GM18507 (cell line): ENCODE measurements around the gene ZFYVE26.
"Not testable (repeated sequence)": the region's sequence is repeated elsewhere in the genome, so short reads cannot be mapped to it uniquely, and the experiment has no call there.

Experiments used
- DNase-seq: peaks from one replicate; pipeline ENCODE4 v3.0.0; 2011; ENCODE audit warnings: low read depth; ENCODE audit not compliant: insufficient read length; ENCODE audit errors: extremely low spot score
- FAIRE-seq: peaks from 2 replicates; lab custom pipeline; 2011; peaks lifted over from hg19 to GRCh38; lab: Jason Lieb, UNC

The ZFYVE26 gene

DNA sequence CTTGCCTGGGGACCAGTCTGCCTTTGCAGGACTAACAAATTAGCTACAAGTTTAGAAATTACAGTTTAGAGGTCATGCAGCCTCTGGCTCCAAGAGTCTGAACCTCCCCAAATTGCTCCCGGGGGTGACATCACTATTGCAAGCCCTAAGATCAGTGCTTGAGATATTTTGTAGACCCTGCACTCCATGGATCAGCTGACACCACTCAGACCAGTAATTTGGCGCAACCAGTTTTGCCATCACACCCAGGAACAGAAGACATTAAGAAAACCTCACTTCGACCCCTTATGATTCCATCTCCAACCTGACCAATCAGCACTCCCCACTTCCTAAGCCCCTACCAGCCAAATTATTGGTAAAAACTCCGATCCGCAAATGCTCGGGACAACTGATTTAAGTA is 2.1 kb upstream of the ZFYVE26 start:
- not testable (repeated sequence) for DNase-seq, FAIRE-seq

GRCh38 chr14:67817750-67818438 is 1.5 kb upstream of the ZFYVE26 start:
- DNase-seq (no peak), FAIRE-seq (no peak)

GRCh38 chr14:67815573-67816225 is 691 bp downstream of the ZFYVE26 start:
- no peak for FAIRE-seq
- DNase-seq = no peak

GRCh38 chr14:67814821-67815220 is 1.6 kb downstream of the ZFYVE26 start:
- no peak for FAIRE-seq
- no peak for DNase-seq

DNA sequence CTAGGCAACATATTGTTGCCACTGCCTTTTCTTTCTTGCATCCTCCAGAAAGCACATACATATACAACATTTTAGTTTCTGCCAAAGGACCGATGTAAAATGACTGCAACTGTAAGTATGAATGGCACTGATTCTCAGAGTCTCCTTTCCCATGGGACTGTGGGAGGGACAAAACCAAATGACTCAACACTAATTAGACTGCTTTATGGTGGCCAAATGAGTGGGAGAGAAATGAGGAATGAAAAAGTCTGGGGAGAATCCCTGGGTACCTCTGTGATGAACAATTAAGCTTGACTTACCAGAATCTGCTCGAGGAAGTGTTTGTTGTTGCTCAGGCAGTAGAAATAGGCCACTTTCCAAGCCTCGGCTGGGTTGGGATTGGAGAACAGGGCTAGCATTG is 10.1 kb downstream of the ZFYVE26 start:
- no peak for DNase-seq
- no peak for FAIRE-seq

DNA sequence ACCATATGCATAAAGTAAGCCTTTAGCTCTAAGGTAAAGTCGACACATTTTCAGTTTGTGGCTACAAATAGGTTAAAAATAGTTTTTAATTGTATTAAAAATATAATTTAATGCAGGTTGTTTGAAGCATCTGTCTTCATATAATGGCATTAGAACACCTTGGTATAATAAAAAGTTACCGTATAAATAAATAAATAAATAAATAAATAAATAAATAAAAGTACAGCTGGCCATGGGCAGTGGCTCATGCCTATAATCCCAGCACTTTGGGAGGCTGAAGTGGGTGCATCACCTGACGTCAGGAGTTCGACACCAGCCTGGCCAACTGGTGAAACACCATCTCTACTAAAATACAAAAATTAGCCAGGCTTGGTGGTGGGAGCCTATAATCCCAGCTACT is 15.6 kb downstream of the ZFYVE26 start:
- FAIRE-seq = no peak
- DNase-seq = no peak

- FAIRE-seq = no peak
These were observed 17.7 kb downstream of the ZFYVE26 start for GRCh38 chr14:67798731-67799130.

DNA sequence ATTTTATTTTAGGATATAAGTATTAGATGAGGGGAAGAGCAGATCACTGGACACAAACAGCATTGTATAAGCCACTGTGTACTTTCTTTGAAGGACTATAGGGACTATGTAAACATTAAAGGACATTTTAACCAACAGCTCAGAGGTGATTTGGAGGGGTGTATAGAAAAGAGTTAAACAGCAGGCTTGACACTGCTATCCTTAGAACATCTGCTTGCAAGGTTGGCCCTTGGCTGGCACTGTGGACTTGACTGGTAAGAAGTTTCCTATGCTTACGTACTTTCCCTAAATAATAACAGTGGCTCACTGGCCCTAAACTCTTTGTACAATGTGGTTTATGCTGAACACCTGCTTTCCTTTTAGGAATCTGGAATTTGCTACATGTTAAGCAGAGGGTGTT is 28.7 kb downstream of the ZFYVE26 start:
- DNase-seq (no peak), FAIRE-seq (no peak)

More at GRCh38 chr14:67798731-67799130, 17.7 kb downstream of the ZFYVE26 start:
- DNase-seq = no peak

- DNase-seq (no peak), FAIRE-seq (no peak)
These were observed 30.9 kb downstream of the ZFYVE26 start for GRCh38 chr14:67785270-67786109.

- DNase-seq (no peak), FAIRE-seq (no peak)
These were observed 32.1 kb downstream of the ZFYVE26 start for GRCh38 chr14:67784244-67784823.

DNA sequence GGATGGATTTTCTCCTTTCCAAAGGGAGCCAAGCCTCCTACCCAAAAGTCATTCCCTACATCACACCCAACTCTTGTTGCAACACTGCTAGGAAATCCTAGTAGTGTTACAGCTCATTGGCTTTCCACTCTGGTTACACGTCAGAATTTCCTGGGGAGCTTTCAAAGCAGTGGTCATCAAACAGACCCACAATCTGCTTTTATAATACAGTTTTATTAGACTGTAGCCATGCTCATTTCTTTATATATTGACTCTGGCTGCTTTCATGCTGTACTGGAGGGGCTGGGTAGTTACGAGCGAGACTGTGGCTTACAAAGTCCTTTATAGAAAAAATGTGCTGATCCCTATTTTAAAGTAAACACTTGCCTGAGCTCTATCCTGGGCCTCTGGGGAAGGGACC is 34.3 kb downstream of the ZFYVE26 start:
- FAIRE-seq = no peak
- no peak for DNase-seq

GRCh38 chr14:67778792-67779191 is 37.6 kb downstream of the ZFYVE26 start:
- no peak for FAIRE-seq

GRCh38 chr14:67776653-67777322 is 39.6 kb downstream of the ZFYVE26 start:
- FAIRE-seq = no peak
- no peak for DNase-seq

More at GRCh38 chr14:67778792-67779191, 37.6 kb downstream of the ZFYVE26 start:
- no peak for DNase-seq

GRCh38 chr14:67773844-67774377 is 42.5 kb downstream of the ZFYVE26 start:
- no peak for DNase-seq
- no peak for FAIRE-seq

DNA sequence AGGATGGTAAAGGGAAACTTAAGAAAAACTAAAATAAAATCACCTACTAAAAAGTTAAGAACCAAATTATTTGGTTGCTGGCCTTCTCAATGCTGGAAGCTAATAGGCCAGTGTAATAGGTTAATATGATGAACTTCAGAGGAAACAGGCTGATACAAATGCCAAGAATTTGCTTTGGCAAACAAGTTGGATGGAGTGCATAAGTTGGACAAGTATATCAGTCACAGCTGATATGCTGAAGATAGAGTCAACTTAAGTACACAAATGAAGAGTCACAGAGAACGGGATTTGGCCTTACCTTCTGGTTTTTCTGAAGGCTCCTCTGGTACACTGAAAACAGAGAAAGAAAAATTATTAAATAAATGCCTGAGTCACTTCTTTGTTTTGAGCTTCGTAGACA is 48.2 kb downstream of the ZFYVE26 start:
- DNase-seq (no peak), FAIRE-seq (no peak)

GRCh38 chr14:67766035-67766680 is 50.2 kb downstream of the ZFYVE26 start:
- no peak for FAIRE-seq
- DNase-seq = no peak

GRCh38 chr14:67765192-67765834 is 51.1 kb downstream of the ZFYVE26 start:
- DNase-seq (no peak), FAIRE-seq (no peak)

- FAIRE-seq (no peak), DNase-seq (no peak)
These were observed 51.9 kb downstream of the ZFYVE26 start for GRCh38 chr14:67764496-67764895.
